Measurements from ENCODE around the gene ITCH.
"Not testable (repeated sequence)": the region's sequence is repeated elsewhere in the genome, so short reads cannot be mapped to it uniquely, and the experiment has no call there.

ITCH gene

GRCh38 chr20:34472246-34472925 is 109.3 kb downstream of the ITCH start:
- DNase-seq = no peak

GRCh38 chr20:34473262-34473883 is 110.3 kb downstream of the ITCH start:
- peak; percentile 17 for DNase-seq

- peak; percentile 15 for DNase-seq
Measured at GRCh38 chr20:34475979-34476736, 113.1 kb downstream of the ITCH start.

DNA sequence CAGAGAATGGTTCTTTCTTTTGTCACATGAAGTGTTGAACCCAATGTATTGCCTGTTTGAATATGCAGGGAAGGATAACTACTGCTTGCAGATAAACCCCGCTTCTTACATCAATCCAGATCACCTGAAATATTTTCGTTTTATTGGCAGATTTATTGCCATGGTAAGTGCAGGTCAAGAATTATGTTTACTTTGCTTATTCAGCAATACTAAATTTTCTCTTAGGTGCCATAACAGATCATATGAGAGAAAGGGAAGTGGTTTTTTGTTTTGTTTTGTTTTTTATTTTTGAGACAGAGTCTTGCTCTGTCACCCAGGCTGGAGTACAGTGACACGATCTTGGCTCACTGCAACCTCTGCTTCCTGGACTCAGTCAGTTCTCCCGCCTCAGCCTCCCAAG is 116.6 kb downstream of the ITCH start:
- DNase-seq = no peak

- not testable (repeated sequence) for DNase-seq
Measured at GRCh38 chr20:34482154-34482553, 119.1 kb downstream of the ITCH start.

DNA sequence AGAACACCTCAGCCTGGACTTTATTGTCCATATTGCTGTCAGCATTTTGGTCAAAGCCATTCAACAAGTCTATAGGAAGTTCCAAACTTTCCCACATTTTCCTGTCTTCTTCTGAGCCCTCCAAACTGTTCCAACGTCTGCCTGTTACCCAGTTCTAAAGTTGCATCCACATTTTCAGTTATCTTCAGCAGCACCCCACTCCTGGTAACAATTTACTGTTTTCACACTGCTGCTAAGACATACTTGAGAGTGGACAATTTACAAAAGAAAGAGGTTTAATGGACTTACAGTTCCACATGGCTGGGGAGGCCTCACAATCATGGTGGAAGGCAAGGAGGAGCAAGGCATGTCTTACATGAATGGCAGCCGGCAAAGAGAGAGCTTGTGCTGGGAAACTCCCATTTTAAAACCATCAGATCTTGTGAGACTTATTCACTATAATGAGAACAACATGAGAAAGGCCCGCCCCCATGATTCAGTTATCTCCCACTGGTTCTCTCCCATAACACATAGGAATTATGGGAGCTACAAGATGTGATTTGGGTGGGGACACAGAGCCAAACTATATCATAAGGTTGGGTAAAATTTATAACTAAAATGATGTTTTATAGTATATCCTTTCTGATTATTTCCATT is 120.6 kb downstream of the ITCH start:
- DNase-seq = not testable (repeated sequence)

GRCh38 chr20:34485068-34485634 is 122.1 kb downstream of the ITCH start:
- DNase-seq = no peak

DNA sequence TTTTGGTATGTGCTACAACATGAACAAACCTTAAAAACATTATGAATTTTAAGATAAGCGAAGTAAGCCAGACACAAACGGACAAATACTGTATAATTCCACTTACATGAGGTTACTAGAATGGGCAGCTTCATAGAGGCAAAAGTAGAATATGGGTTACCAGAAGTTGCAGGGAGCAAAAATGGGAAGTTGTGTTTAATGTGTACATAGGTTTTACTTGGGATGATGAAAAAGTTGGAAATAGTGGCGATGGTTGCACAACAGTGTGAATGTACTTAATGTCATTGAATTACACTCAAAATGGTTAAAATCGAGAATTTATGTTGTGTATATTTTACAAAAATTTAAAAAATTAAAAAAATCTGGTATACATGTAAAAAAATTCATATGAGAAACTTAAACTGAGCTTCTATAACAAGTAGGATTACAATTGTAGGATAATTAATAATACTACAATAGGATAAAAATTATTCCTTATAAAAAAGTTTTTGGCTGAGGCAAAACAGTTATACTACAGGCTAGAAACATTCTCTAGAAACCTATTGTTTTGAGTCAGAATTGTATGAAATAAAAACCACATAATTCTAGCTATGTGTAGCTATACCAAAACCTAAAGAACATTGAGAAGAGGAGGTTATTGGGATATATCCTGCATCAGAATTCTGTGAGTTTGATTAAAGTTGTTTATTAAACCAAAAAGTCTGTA is 128.3 kb downstream of the ITCH start:
- no peak for DNase-seq

GRCh38 chr20:34491932-34492509 is 128.9 kb downstream of the ITCH start:
- DNase-seq = no peak

- DNase-seq = no peak
Measured at GRCh38 chr20:34493646-34494045, 130.6 kb downstream of the ITCH start.

DNA sequence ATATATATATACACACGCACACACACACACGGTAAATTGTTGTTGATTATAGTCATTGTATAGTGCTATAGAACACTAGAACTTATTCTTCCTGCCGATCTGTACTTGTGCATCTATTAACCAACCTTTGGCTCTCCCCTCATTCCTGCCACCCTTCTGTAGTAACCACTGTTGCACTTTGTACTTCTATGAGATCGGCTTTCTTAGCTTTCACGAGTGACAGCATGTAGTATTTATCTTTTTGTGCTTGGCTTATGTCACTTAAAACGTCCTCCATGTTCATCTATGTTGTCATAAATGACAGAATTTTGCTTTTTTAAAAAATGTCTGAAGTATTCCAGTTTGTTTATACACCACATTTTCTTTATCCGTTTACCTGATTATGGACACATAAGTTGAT is 132.2 kb downstream of the ITCH start:
- no peak for DNase-seq

DNA sequence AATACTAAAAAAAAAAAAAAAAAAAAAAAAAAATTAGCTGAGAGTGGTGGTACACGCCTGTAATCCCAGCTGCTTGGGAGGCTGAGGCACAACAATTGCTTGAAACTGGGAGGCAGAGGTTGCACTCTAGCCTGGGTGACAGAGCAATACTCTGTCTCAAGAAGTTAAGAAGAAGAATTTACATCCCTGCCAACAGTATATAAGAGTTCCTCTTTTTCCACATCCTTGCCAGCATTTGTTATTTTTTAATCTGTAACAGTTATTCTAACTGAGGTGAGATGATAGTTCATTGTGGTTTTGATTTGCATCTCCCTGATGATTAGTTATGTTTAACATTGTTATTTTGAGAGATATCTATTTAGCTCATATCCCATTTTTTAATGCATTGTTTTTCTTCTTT is 132.8 kb downstream of the ITCH start:
- no peak for DNase-seq

- DNase-seq = not testable (repeated sequence)
Measured at GRCh38 chr20:34497596-34497995, 134.5 kb downstream of the ITCH start.

GRCh38 chr20:34500823-34501222 is 137.8 kb downstream of the ITCH start:
- no peak for DNase-seq

DNA sequence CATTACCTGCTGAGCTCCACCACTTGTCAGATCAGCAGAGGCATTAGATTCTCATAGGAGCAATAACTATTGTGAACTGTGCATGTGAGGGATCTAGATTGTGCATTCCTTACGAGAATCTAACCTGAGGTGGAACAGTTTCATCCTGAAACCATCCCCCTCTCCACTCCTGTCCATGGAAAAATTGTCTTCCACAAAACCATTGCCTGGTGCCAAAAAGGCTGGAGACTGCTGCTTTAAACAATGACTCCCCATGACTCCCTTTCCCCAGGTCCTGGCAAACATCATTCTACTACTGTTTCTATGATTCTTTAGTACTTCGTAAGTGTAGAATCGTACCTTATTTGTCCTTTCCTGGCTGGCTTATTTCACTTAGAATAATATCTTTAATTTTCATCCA is 143.4 kb downstream of the ITCH start:
- DNase-seq = no peak

GRCh38 chr20:34507702-34508413 is 144.8 kb downstream of the ITCH start:
- DNase-seq = no peak

DNA sequence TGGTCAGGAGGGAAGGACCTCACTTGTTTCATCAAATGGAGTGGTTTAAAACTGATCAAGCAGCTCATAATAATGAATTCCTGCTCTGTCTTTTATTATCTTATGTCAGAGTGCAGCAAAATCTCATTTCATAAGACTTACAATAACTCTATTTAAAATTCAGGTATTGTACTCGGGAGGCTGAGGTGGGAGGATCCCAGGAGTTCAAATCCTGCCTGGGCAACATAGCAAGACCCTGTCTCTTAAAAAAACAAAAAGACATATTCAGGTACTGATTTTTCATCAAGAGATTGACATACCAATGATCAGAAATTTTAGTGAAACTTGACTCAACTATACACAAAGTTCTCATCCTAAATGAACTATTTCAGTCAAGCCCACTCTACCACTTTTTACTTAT is 147.5 kb downstream of the ITCH start:
- DNase-seq = no peak

GRCh38 chr20:34511891-34512265 is 148.8 kb downstream of the ITCH start:
- no peak for DNase-seq

- DNase-seq = no peak
Measured at GRCh38 chr20:34512266-34512954, 149.3 kb downstream of the ITCH start.

GRCh38 chr20:34512955-34513419 is 149.9 kb downstream of the ITCH start:
- DNase-seq = no peak

- not testable (repeated sequence) for DNase-seq
Measured at GRCh38 chr20:34514034-34514433, 151.0 kb downstream of the ITCH start.

All from CD4-positive, alpha-beta T cell treated with Interferon gamma for 1 hour (primary cell).